Measurements from ENCODE around the gene INO80E. TPM values are rescaled to one million over a fixed set of nuclear protein-coding genes. Genes with fewer than 3 reads are reported as not detected.

INO80E gene
- total and polyA plus RNA-seq, 2 of the 8 experiments (the other 6 are each of a cell fraction or from before 2014, with no cell fraction given): 43.0 to 91.2 TPM

- TF ChIP-seq CHD7 (IDR thresholded peaks at IDR 0.05; ENCODE audit: insufficient replicate concordance, low read length): no peak
- TF ChIP-seq SP4 (IDR thresholded peaks at IDR 0.05; ENCODE audit: low read length): no peak
- TF ChIP-seq SUZ12 (IDR thresholded peaks at IDR 0.05; ENCODE audit: low read length): no peak
These were observed 5.0 kb upstream of the INO80E start (continued) for GRCh38 chr16:29990883-29991570.
